Choroid plexus epithelial cell (primary cell): ENCODE results near the gene ALK.

Experiments used
- DNase-seq: peaks from one replicate; pipeline ENCODE4 v3.0.0-alpha.2; 2010; ENCODE audit warnings: low read depth
- H3K4me3 ChIP-seq: 2 replicates; pipeline ENCODE4 v1.5.1; 2011; ENCODE audit warnings: low read depth, mild to moderate bottlenecking, control low read depth, low read length, moderate library complexity
- CTCF ChIP-seq: conservative IDR thresholded peaks from 2 replicates; pipeline ENCODE4 v1.5.1; 2011; ENCODE audit warnings: low read depth, mild to moderate bottlenecking, control low read depth, inconsistent platforms, low read length, moderate library complexity

Gene ALK

GRCh38 chr2:29455200-29455860 is 466.1 kb downstream of the ALK start:
- peak; percentile 73 for DNase-seq
- no peak overlapping the region for H3K4me3 ChIP-seq
- TF ChIP-seq CTCF: no peak

GRCh38 chr2:29452036-29452435 is 469.4 kb downstream of the ALK start:
- no peak for TF ChIP-seq CTCF
- DNase-seq: no peak
- no peak overlapping the region for H3K4me3 ChIP-seq

GRCh38 chr2:29450596-29451222 is 470.7 kb downstream of the ALK start:
- no peak for TF ChIP-seq CTCF
- H3K4me3 ChIP-seq: no peak overlapping the region
- DNase-seq: no peak

- no peak for DNase-seq
- H3K4me3 ChIP-seq: no peak overlapping the region
- TF ChIP-seq CTCF: no peak
Observed at GRCh38 chr2:29449499-29449898, 471.9 kb downstream of the ALK start.

GRCh38 chr2:29448096-29448688 is 473.2 kb downstream of the ALK start:
- H3K4me3 ChIP-seq: no peak overlapping the region
- DNase-seq: no peak
- no peak for TF ChIP-seq CTCF

GRCh38 chr2:29447513-29447912 is 473.9 kb downstream of the ALK start:
- no peak for TF ChIP-seq CTCF
- no peak overlapping the region for H3K4me3 ChIP-seq
- no peak for DNase-seq

- no peak for DNase-seq
- TF ChIP-seq CTCF: no peak
- no peak overlapping the region for H3K4me3 ChIP-seq
Observed at GRCh38 chr2:29446847-29447246, 474.5 kb downstream of the ALK start.
